Breast epithelium (tissue), 4 donors: Measurements from ENCODE around the gene HACD3. TPM values are rescaled to one million over a fixed set of nuclear protein-coding genes. Genes with fewer than 3 reads are reported as not detected.

ENCODE experiments used
- DNase-seq, 2 donors: peaks; one replicate each; pipeline ENCODE4 v3.0.0-alpha.2; 2019; ENCODE audit warnings: low spot score in 2 of 2
- H3K27ac ChIP-seq, 2 donors: fragments of 200-600 bp; sonication (generic) in 1 of 2; one replicate each; pipeline ENCODE4 v1.5.1; 2016 to 2019; ENCODE audit warnings: mild to moderate bottlenecking in 1 of 2
- H3K27me3 ChIP-seq, 2 donors: fragments of 200-600 bp; sonication (generic) in 1 of 2; one replicate each; pipeline versions ENCODE4 v1.5.1 to v1.6.0; 2017 to 2019; ENCODE audit warnings: control low read depth in 1 of 2, mild to moderate bottlenecking in 1 of 2
- H3K36me3 ChIP-seq: fragments of 200-600 bp; one replicate; pipeline ENCODE4 v1.5.1; 2019
- H3K4me1 ChIP-seq, 2 donors: fragments of 200-600 bp; sonication (generic); one replicate each; pipeline ENCODE4 v1.5.1; 2016 to 2019; ENCODE audit warnings: control low read depth in 1 of 2
- H3K4me3 ChIP-seq, 3 donors: fragments of 200-600 bp; sonication (generic); 1 replicate in 2 of 3; 2 replicates in 1 of 3; pipeline ENCODE4 v1.5.1; 2016 to 2019; ENCODE audit warnings: mild to moderate bottlenecking in 3 of 3, moderate library complexity in 2 of 3
- H3K9me3 ChIP-seq, 2 donors: fragments of 200-600 bp; sonication (generic) in 1 of 2; one replicate each; pipeline ENCODE4 v1.5.1; 2016 to 2019; ENCODE audit warnings: control low read depth in 1 of 2
- CTCF ChIP-seq, 3 donors: fragments of 450-650 bp; IDR thresholded peaks; one replicate each; pipeline ENCODE4 v1.5.1; 2016 to 2017; ENCODE audit warnings: antibody characterized with exemption in 3 of 3, mild to moderate bottlenecking in 3 of 3, moderate library complexity in 3 of 3
- POLR2A ChIP-seq: fragments of 450-650 bp; IDR thresholded peaks from one replicate; pipeline ENCODE4 v1.6.1; 2016; ENCODE audit warnings: antibody characterized with exemption, mild to moderate bottlenecking, moderate library complexity
- POLR2AphosphoS5 ChIP-seq, 3 donors: sonication (generic); formaldehyde crosslinking; IDR thresholded peaks; one replicate each; pipeline ENCODE4 v1.6.1; 2017; ENCODE audit warnings: antibody characterized with exemption in 3 of 3
- intact Hi-C: fragments of 100-400 bp; cut with DNase I; formaldehyde crosslinking; loops from one replicate; pipeline ENCODE4 v1.15.1; 2023; ENCODE audit warnings: low total_unique reads
- total RNA-seq, 3 donors: library from RNA; depleted of rRNA; stranded (reverse); fragments of >200 nt; gene quantifications; one replicate each; pipeline ENCODE4 v1.1.0, GENCODE V29; 2016

The HACD3 gene
- total RNA-seq, 3 donors from 2014 or later: 23.2 to 103 (median 78.3) TPM

- no peak for DNase-seq
- Histone ChIP-seq H3K9me3 (no peaks in the 10 kb centered on the region), H3K27me3 (no peaks in the 10 kb centered on the region), H3K27ac (no peak overlapping the region), H3K4me1 (no peaks in the 10 kb centered on the region), H3K4me3 (no peak overlapping the region), H3K36me3 (no peaks in the 10 kb centered on the region)
- intact Hi-C loops: loop anchor here (10.0 kb wide), 1 partner anchor 212 kb away; no protein-coding TSS in a partner anchor
- TF ChIP-seq POLR2AphosphoS5 (IDR thresholded peaks at IDR 0.05) (no peak), POLR2A (no peak), CTCF (IDR thresholded peaks at IDR 0.05) (no peak)
Measured at GRCh38 chr15:65576664-65577063, 46.4 kb downstream of the HACD3 start.

- Histone ChIP-seq H3K27me3 (no peaks in the 10 kb centered on the region), H3K9me3 (no peaks in the 10 kb centered on the region), H3K27ac (no peak overlapping the region), H3K4me3 (no peak overlapping the region), H3K36me3 (no peaks in the 10 kb centered on the region), H3K4me1 (no peaks in the 10 kb centered on the region)
- intact Hi-C loops: loop anchor here (10.0 kb wide), 1 partner anchor 213 kb away; no protein-coding TSS in a partner anchor
- no peak for DNase-seq
- TF ChIP-seq POLR2AphosphoS5 (IDR thresholded peaks at IDR 0.05) (no peak), POLR2A (no peak), CTCF (IDR thresholded peaks at IDR 0.05) (no peak)
Measured at GRCh38 chr15:65577129-65577996, 47.1 kb downstream of the HACD3 start.

- DNase-seq: no peak
- no peaks in the 10 kb centered on the region for H3K9me3 ChIP-seq
- H3K36me3 ChIP-seq: no peaks in the 10 kb centered on the region
- H3K27me3 ChIP-seq: no peaks in the 10 kb centered on the region
- no peaks in the 10 kb centered on the region for H3K4me1 ChIP-seq
- TF ChIP-seq CTCF (IDR thresholded peaks at IDR 0.05) (no peak), POLR2AphosphoS5 (IDR thresholded peaks at IDR 0.05) (no peak), POLR2A (no peak)
- H3K4me3 ChIP-seq: no peak overlapping the region
- intact Hi-C loops: loop anchor here (10.0 kb wide), 1 partner anchor 214 kb away; no protein-coding TSS in a partner anchor
- no peak overlapping the region for H3K27ac ChIP-seq
Measured at GRCh38 chr15:65578904-65579728, 48.9 kb downstream of the HACD3 start.

- DNase-seq: no peak
- Histone ChIP-seq H3K4me3 (no peak overlapping the region), H3K27me3 (no peaks in the 10 kb centered on the region), H3K4me1 (no peaks in the 10 kb centered on the region), H3K27ac (no peak overlapping the region), H3K9me3 (no peaks in the 10 kb centered on the region), H3K36me3 (no peaks in the 10 kb centered on the region)
- intact Hi-C loops: loop anchor here (10.0 kb wide), 1 partner anchor 215 kb away; no protein-coding TSS in a partner anchor
- TF ChIP-seq CTCF (IDR thresholded peaks at IDR 0.05): no peak
- TF ChIP-seq POLR2A: no peak
- TF ChIP-seq POLR2AphosphoS5 (IDR thresholded peaks at IDR 0.05): no peak
Measured at GRCh38 chr15:65579762-65580161, 49.5 kb downstream of the HACD3 start.
